DMS53 (cell line): ENCODE data around the gene STK4.
"Not testable (repeated sequence)": the region's sequence is repeated elsewhere in the genome, so short reads cannot be mapped to it uniquely, and the experiment has no call there.

Source experiments
- DNase-seq: peaks from one replicate; lab custom pipeline; 2025; lab: John Stamatoyannopoulos, UW

The STK4 gene

GRCh38 chr20:45053430-45054351, 87.4 kb downstream of the STK4 start:
- DNase-seq, result no peak

- no peak for DNase-seq
Observed at GRCh38 chr20:45055056-45055455, 88.7 kb downstream of the STK4 start.

- DNase-seq, result no peak
Observed at GRCh38 chr20:45056473-45057173, 90.3 kb downstream of the STK4 start.

GRCh38 chr20:45058168-45058850, 92.0 kb downstream of the STK4 start:
- DNase-seq, result no peak

- no peak for DNase-seq
Observed at GRCh38 chr20:45059022-45059728, 92.9 kb downstream of the STK4 start.

- no peak for DNase-seq
Observed at GRCh38 chr20:45060294-45060693, 94.0 kb downstream of the STK4 start.

- no peak for DNase-seq
Observed at GRCh38 chr20:45061244-45061643, 94.9 kb downstream of the STK4 start.

- DNase-seq, result not testable (repeated sequence)
Observed at GRCh38 chr20:45063107-45063506, 96.8 kb downstream of the STK4 start.

- DNase-seq, result no peak
Observed at GRCh38 chr20:45064812-45065211, 98.5 kb downstream of the STK4 start.

- no peak for DNase-seq
Observed at GRCh38 chr20:45066372-45066771, 100.1 kb downstream of the STK4 start.

- no peak for DNase-seq
Observed at GRCh38 chr20:45067087-45067486, 100.8 kb downstream of the STK4 start.

- DNase-seq, result no peak
Observed at GRCh38 chr20:45067558-45067957, 101.2 kb downstream of the STK4 start.

- no peak for DNase-seq
Observed at GRCh38 chr20:45069261-45069660, 102.9 kb downstream of the STK4 start.

GRCh38 chr20:45070932-45071632, 104.8 kb downstream of the STK4 start:
- no peak for DNase-seq

- no peak for DNase-seq
Observed at GRCh38 chr20:45072066-45072465, 105.8 kb downstream of the STK4 start.

- DNase-seq, result no peak
Observed at GRCh38 chr20:45073221-45073620, 106.9 kb downstream of the STK4 start.

- DNase-seq, result no peak
Observed at GRCh38 chr20:45077559-45077958, 111.2 kb downstream of the STK4 start.

- DNase-seq, result peak; percentile 53
Observed at GRCh38 chr20:45080867-45081624, 114.7 kb downstream of the STK4 start.

- DNase-seq, result no peak
Observed at GRCh38 chr20:45082468-45082867, 116.2 kb downstream of the STK4 start.

GRCh38 chr20:45083127-45083526, 116.8 kb downstream of the STK4 start:
- DNase-seq, result no peak

GRCh38 chr20:45085289-45085688, 119.0 kb downstream of the STK4 start:
- no peak for DNase-seq
